Retinal pigment epithelial cell (primary cell): Measurements from ENCODE around the gene AAK1.

ENCODE experiments used
- DNase-seq: peaks from one replicate; pipeline ENCODE4 v3.0.0-alpha.2; 2010; ENCODE audit warnings: low read depth
- H3K4me3 ChIP-seq: 2 replicates; pipeline ENCODE4 v1.5.1; 2011; ENCODE audit warnings: mild to moderate bottlenecking, low read length, control low read depth, moderate library complexity
- CTCF ChIP-seq: conservative IDR thresholded peaks from 2 replicates; pipeline ENCODE4 v1.5.1; 2011; ENCODE audit warnings: low read depth, low read length, control low read depth, inconsistent platforms

The AAK1 gene

GRCh38 chr2:69572641-69573040 is 70.9 kb downstream of the AAK1 start:
- no peak overlapping the region for H3K4me3 ChIP-seq
- no peak for DNase-seq
- TF ChIP-seq CTCF = no peak

GRCh38 chr2:69571189-69571588 is 72.3 kb downstream of the AAK1 start:
- no peak for DNase-seq
- H3K4me3 ChIP-seq = no peak overlapping the region

GRCh38 chr2:69570474-69570873 is 73.1 kb downstream of the AAK1 start:
- no peak for DNase-seq
- TF ChIP-seq CTCF = no peak
- H3K4me3 ChIP-seq = no peak overlapping the region

More at GRCh38 chr2:69571189-69571588, 72.3 kb downstream of the AAK1 start:
- no peak for TF ChIP-seq CTCF

- TF ChIP-seq CTCF = no peak
- no peak for DNase-seq
- H3K4me3 ChIP-seq = no peak overlapping the region
Measured at GRCh38 chr2:69567909-69568300, 75.6 kb downstream of the AAK1 start.

- no peak overlapping the region for H3K4me3 ChIP-seq
- DNase-seq = no peak
- no peak for TF ChIP-seq CTCF
Measured at GRCh38 chr2:69567157-69567908, 76.2 kb downstream of the AAK1 start.

GRCh38 chr2:69566669-69567068 is 76.9 kb downstream of the AAK1 start:
- TF ChIP-seq CTCF = no peak
- H3K4me3 ChIP-seq = no peak overlapping the region
- DNase-seq = no peak

- DNase-seq = no peak
- no peak overlapping the region for H3K4me3 ChIP-seq
- peak; percentile 81 for TF ChIP-seq CTCF
Measured at GRCh38 chr2:69565431-69565839, 78.1 kb downstream of the AAK1 start.
